Measurements from ENCODE around the gene SERPINB1. TPM values are rescaled to one million over a fixed set of nuclear protein-coding genes. Genes with fewer than 3 reads are reported as not detected.
"Not testable (repeated sequence)": the region's sequence is repeated elsewhere in the genome, so short reads cannot be mapped to it uniquely, and the experiment has no call there.

Gene SERPINB1
- total and polyA plus RNA-seq, 12 donors, result 33.4 to 159 (median 60.7) TPM

GRCh38 chr6:2805031-2805430 lies 36.6 kb downstream of the SERPINB1 start:
- H3K4me1 ChIP-seq (replicated peaks in 1 of 2), result no peaks in the 10 kb centered on the region
- H3K4me3 ChIP-seq, result no peak overlapping the region
- TF ChIP-seq, protein P1, sequence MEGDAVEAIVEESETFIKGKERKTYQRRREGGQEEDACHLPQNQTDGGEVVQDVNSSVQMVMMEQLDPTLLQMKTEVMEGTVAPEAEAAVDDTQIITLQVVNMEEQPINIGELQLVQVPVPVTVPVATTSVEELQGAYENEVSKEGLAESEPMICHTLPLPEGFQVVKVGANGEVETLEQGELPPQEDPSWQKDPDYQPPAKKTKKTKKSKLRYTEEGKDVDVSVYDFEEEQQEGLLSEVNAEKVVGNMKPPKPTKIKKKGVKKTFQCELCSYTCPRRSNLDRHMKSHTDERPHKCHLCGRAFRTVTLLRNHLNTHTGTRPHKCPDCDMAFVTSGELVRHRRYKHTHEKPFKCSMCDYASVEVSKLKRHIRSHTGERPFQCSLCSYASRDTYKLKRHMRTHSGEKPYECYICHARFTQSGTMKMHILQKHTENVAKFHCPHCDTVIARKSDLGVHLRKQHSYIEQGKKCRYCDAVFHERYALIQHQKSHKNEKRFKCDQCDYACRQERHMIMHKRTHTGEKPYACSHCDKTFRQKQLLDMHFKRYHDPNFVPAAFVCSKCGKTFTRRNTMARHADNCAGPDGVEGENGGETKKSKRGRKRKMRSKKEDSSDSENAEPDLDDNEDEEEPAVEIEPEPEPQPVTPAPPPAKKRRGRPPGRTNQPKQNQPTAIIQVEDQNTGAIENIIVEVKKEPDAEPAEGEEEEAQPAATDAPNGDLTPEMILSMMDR (IDR thresholded peaks at IDR 0.05), result no peak
- no peak for TF ChIP-seq POLR2A (IDR thresholded peaks at IDR 0.05)
- DNase-seq, result peak in 1 of 7 donors; percentile 5
- 96 to 99% (median 97%) methylated on average over 11 to 14 of the region's 14 CpGs for WGBS, 4 donors
- H3K27ac ChIP-seq, result no peak overlapping the region
- intact Hi-C loops (cut with DNase I), result no loop called here
- H3K36me3 ChIP-seq (replicated peaks in 1 of 2), result no peaks in the 10 kb centered on the region
- H3K9me3 ChIP-seq (replicated peaks in 1 of 3), result no peaks in the 10 kb centered on the region
- H3K27me3 ChIP-seq, result no peaks in the 10 kb centered on the region

DNA sequence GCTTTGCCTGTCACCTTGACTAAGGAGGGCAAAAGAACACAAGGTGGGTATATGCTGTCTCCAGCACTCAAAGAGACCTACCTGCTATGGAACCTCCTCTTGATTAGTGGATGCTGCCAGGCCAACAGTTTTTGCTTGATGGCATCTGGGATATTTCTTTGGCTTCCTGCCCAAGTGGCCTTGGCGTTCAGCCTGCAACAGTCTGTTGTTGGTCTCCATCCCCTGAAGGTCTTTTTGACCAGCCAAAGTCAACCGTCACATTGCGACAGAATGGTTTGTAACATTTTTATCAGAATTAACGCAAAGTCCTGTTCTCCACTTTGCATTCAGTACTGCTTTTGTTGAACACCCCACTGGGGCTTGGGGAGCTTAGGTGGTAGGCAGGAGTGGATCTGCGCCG lies 37.1 kb downstream of the SERPINB1 start:
- intact Hi-C loops (cut with DNase I), result no loop called here
- H3K36me3 ChIP-seq (replicated peaks in 1 of 2), result no peaks in the 10 kb centered on the region
- no peak overlapping the region for H3K27ac ChIP-seq
- H3K27me3 ChIP-seq, result no peaks in the 10 kb centered on the region
- H3K9me3 ChIP-seq (replicated peaks in 1 of 3), result no peaks in the 10 kb centered on the region
- WGBS, 4 donors, result 46 to 90% (median 62%) methylated on average over 5 to 6 of the region's 6 CpGs
- DNase-seq, result peak in 3 of 7 donors; percentile 24 to 62 (median 47)
- H3K4me1 ChIP-seq (replicated peaks in 1 of 2), result no peaks in the 10 kb centered on the region
- TF ChIP-seq POLR2A (IDR thresholded peaks at IDR 0.05), result no peak
- TF ChIP-seq, protein P1 (IDR thresholded peaks at IDR 0.05), result no peak
- H3K4me3 ChIP-seq, result no peak overlapping the region

- WGBS, 4 donors, result 89 to 96% (median 91%) methylated on average over 2 to 7 of the region's 7 CpGs
- Histone ChIP-seq H3K27ac (no peak overlapping the region), H3K36me3 (replicated peaks in 1 of 2) (no peaks in the 10 kb centered on the region), H3K4me3 (no peak overlapping the region), H3K4me1 (replicated peaks in 1 of 2) (no peaks in the 10 kb centered on the region), H3K9me3 (replicated peaks in 1 of 3) (no peaks in the 10 kb centered on the region), H3K27me3 (no peaks in the 10 kb centered on the region)
- peak in 1 of 7 donors; percentile 3 for DNase-seq
- TF ChIP-seq, protein P1 (IDR thresholded peaks at IDR 0.05), result no peak
- TF ChIP-seq POLR2A (IDR thresholded peaks at IDR 0.05), result no peak
- intact Hi-C loops (cut with DNase I), result no loop called here
These were observed 37.8 kb downstream of the SERPINB1 start for GRCh38 chr6:2803731-2804429.

DNA sequence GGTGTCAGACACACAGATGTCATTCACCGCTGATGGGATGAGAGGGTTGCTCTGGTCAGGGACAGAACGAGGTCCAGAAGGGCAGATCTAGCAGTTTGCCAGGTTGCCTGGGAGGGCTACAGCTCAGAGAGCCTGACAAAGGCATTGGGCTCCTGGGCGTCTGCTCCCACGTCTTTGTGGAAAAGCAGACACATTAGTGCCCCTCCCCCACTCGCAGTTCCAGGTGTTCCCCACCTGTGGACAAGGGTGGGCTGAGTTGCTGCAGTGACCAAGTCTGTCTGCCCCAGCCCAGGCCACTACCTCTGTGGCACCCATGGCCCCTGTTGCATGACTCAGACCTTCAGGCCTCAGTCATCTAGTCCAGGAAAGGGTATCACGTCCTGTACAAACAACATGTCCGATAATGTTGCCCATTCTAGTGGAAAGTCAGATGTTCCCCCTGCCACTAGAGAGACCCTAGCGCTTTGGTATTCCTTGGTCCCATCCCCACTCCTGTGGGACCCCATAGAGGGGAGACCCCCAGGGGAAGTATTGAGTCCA lies 39.1 kb downstream of the SERPINB1 start:
- H3K27ac ChIP-seq, result no peak overlapping the region
- no peaks in the 10 kb centered on the region for H3K36me3 ChIP-seq (replicated peaks in 1 of 2)
- TF ChIP-seq, protein P1 (IDR thresholded peaks at IDR 0.05), result no peak
- TF ChIP-seq POLR2A (IDR thresholded peaks at IDR 0.05), result no peak
- H3K9me3 ChIP-seq (replicated peaks in 1 of 3), result no peaks in the 10 kb centered on the region
- 91 to 97% (median 95%) methylated on average over 3 to 8 of the region's 8 CpGs for WGBS, 4 donors
- no peaks in the 10 kb centered on the region for H3K27me3 ChIP-seq
- intact Hi-C loops (cut with DNase I), result no loop called here
- no peak for DNase-seq
- no peak overlapping the region for H3K4me3 ChIP-seq
- no peaks in the 10 kb centered on the region for H3K4me1 ChIP-seq (replicated peaks in 1 of 2)

- H3K4me3 ChIP-seq; H3K27me3 ChIP-seq; H3K9me3 ChIP-seq (replicated peaks in 1 of 3); H3K4me1 ChIP-seq (replicated peaks in 1 of 2); H3K27ac ChIP-seq; H3K36me3 ChIP-seq (replicated peaks in 1 of 2); DNase-seq; intact Hi-C loops (cut with DNase I): not testable (repeated sequence)
- WGBS, 4 donors, result 72 to 98% (median 92%) methylated on average over 2 to 3 of the region's 4 CpGs
These were observed 40.0 kb downstream of the SERPINB1 start for GRCh38 chr6:2801687-2802086.

All from adrenal gland (tissue), 12 donors.